ENCODE results near the gene GPM6B.

The GPM6B gene

DNA sequence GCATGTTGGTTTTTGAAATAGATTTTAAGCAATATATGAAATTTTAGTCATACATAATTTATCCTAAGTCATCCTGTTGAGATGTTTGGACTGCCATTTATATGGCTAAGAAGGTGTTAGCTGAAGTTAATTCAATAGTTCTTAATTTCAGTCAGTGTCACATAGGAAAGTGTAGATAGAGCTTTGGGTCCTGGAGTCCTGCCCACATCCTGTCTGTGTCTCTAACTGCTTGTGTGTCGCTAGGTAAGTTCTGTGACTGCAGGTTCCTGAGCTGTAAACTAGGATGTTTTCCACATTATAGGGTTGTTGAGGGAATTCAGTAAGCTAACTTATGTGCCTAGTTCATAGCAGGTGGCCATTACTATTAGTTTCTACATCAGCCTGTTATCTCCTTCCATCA, 61.6 kb downstream of the GPM6B start:
- ChIA-PET CTCF (interaction anchor here (1.3 to 1.4 kb wide), 2 partner anchors 62 to 276 kb away, joined by 3 to 4 read pairs; no protein-coding TSS in a partner anchor), POLR2A (no interaction called here)
- no peak for DNase-seq (ENCODE audit: extremely low spot score)
- TF ChIP-seq, protein P1, sequence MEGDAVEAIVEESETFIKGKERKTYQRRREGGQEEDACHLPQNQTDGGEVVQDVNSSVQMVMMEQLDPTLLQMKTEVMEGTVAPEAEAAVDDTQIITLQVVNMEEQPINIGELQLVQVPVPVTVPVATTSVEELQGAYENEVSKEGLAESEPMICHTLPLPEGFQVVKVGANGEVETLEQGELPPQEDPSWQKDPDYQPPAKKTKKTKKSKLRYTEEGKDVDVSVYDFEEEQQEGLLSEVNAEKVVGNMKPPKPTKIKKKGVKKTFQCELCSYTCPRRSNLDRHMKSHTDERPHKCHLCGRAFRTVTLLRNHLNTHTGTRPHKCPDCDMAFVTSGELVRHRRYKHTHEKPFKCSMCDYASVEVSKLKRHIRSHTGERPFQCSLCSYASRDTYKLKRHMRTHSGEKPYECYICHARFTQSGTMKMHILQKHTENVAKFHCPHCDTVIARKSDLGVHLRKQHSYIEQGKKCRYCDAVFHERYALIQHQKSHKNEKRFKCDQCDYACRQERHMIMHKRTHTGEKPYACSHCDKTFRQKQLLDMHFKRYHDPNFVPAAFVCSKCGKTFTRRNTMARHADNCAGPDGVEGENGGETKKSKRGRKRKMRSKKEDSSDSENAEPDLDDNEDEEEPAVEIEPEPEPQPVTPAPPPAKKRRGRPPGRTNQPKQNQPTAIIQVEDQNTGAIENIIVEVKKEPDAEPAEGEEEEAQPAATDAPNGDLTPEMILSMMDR (IDR thresholded peaks at IDR 0.05; ENCODE audit: control extremely low read depth, extremely low read depth, low read depth, missing control alignments): no peak

DNA sequence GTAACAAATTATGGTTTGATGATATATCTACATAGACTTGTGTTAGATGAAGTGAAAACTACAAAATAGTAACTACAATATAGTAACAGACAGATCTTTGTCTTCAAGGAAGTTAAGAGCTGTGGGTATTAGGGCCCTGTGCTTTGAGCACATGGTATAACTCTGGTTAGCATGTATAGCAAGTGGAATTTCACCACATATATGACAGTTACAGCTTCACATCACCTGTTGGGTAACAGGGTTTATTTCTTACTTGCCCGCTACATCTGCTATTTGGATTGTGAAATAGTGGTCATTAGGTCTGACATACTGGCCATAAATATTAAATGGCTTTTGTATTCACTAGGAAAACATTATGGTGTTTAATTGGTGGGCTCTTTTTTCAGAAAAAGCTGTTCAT, 62.1 kb downstream of the GPM6B start:
- CTCF ChIA-PET: interaction anchor here (1.3 to 1.4 kb wide), 2 partner anchors 62 to 277 kb away, joined by 3 to 4 read pairs; no protein-coding TSS in a partner anchor
- POLR2A ChIA-PET: no interaction called here
- TF ChIP-seq, protein P1 (IDR thresholded peaks at IDR 0.05; ENCODE audit: control extremely low read depth, extremely low read depth, low read depth, missing control alignments): no peak
- no peak for DNase-seq (ENCODE audit: extremely low spot score)

DNA sequence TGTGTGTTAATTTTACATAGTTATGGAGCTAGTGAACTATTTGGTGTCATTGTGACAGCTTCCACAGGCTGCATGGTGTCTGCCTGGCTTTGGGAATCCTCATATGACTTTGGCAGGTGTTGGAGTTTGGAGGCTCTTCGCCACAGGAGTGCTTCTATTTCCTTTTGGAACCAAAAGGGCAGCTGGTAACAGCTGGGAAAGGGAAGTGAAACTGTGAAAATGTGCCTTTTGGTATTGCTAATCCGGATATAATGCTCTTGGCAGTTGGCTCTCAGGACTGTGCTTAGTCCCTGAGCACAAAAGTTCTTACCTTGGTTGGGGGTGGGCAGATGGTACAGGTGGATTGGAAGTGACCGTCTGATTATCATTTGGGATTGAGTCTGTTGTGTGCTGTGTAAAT, 64.2 kb downstream of the GPM6B start:
- POLR2A ChIA-PET: interaction anchor here (0.7 to 1.0 kb wide), 2 partner anchors 9 to 91 kb away, joined by 3 to 4 read pairs; no protein-coding TSS in a partner anchor

DNA sequence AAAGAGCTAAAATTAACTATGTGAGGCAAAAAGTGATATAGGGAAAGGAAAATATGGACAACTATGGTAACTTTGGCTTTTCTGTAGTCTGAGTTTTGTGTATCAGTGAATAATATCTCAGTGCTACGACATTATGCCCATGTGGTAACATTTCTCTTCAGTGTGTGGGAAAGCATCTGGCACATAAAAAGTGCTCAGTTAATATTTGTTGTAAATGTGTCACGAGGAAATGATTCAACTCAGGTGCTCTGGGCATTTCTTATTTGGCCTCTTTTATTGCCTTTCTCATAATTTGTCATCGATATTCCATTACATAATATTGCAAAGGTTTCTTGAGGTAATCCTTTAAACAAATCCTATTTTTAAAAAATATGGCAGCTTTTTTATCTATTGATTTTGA, 64.8 kb downstream of the GPM6B start:
- POLR2A ChIA-PET: interaction anchor here (1.0 kb wide), 1 partner anchor 90 kb away, joined by 3 read pairs; no protein-coding TSS in a partner anchor

More for the DNA sequence above, 64.2 kb downstream of the GPM6B start:
- TF ChIP-seq, protein P1 (IDR thresholded peaks at IDR 0.05; ENCODE audit: control extremely low read depth, extremely low read depth, low read depth, missing control alignments): no peak
- no peak for DNase-seq (ENCODE audit: extremely low spot score)
- CTCF ChIA-PET: interaction anchor here (0.9 to 1.0 kb wide), 2 partner anchors 11 to 279 kb away, joined by 3 read pairs; no protein-coding TSS in a partner anchor

DNA sequence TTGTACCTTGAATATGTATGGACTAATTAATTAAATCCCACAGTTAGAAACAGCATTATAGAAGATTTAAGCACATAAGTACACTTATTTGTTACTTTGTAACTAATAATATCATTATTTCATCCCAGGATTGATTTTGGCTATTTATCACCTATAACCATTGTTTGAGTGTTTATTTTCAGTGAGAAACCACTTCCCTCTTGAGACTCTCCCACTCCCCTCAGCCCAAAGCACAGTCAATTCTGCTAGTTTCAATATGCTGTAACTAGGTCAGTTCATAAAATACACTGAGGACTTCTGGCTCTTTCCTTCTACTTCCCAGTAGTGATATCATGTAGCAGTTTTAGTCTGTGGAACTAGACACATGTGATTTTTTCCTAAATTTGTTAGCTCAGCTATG, 66.1 kb downstream of the GPM6B start:
- ChIA-PET POLR2A (interaction anchor here (0.6 kb wide), 1 partner anchor 801 kb away, joined by 3 read pairs; no protein-coding TSS in a partner anchor), CTCF (interaction anchor here (1.2 to 3.4 kb wide), 8 partner anchors 9 to 281 kb away, joined by 3 to 13 read pairs (median 5); partner anchors contain the start of gene GEMIN8)
- no peak for DNase-seq (ENCODE audit: extremely low spot score)
- TF ChIP-seq, protein P1 (IDR thresholded peaks at IDR 0.05; ENCODE audit: control extremely low read depth, extremely low read depth, low read depth, missing control alignments): no peak

More for the DNA sequence above, 64.8 kb downstream of the GPM6B start:
- no peak for DNase-seq (ENCODE audit: extremely low spot score)
- TF ChIP-seq, protein P1 (IDR thresholded peaks at IDR 0.05; ENCODE audit: control extremely low read depth, extremely low read depth, low read depth, missing control alignments): no peak
- CTCF ChIA-PET: interaction anchor here (0.9 to 2.5 kb wide), 2 partner anchors 11 to 280 kb away, joined by 3 to 12 read pairs; no protein-coding TSS in a partner anchor

DNA sequence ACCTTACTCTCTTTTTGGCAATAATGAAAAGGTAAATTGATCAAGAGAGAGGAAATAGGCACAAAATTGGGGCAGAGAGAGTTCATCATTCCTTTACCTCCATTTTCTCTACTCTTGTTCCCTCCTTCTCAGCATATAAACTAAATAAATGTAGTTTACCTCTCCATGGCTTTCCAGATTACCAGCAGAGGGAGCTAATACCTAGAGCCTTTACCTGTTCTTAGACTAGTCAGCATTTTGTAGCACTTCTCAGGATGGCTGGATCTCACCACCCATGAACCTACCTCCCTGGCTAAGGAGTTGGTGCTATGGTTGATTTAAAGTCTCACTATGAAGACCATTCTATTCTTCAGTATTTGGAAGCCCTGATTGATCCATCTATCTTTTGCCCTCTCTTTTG, 66.7 kb downstream of the GPM6B start:
- DNase-seq (ENCODE audit: extremely low spot score): peak; percentile 29
- ChIA-PET POLR2A (interaction anchor here (0.6 kb wide), 1 partner anchor 801 kb away, joined by 3 read pairs; no protein-coding TSS in a partner anchor), CTCF (interaction anchor here (1.2 to 3.4 kb wide), 9 partner anchors 9 to 282 kb away, joined by 3 to 13 read pairs (median 5); partner anchors contain the start of gene GEMIN8)
- TF ChIP-seq, protein P1 (IDR thresholded peaks at IDR 0.05; ENCODE audit: control extremely low read depth, extremely low read depth, low read depth, missing control alignments): peak; percentile 45
